HG03095 (cell line): Measurements from ENCODE around the gene GASK1A.

Experiments
- ATAC-seq: cut with Tn5 transposase; IDR thresholded peaks from one replicate; pipeline ENCODE4 v1.9.1; 2021; ENCODE audit warnings: moderate library complexity; ENCODE audit not compliant: unreplicated experiment

Gene GASK1A

DNA sequence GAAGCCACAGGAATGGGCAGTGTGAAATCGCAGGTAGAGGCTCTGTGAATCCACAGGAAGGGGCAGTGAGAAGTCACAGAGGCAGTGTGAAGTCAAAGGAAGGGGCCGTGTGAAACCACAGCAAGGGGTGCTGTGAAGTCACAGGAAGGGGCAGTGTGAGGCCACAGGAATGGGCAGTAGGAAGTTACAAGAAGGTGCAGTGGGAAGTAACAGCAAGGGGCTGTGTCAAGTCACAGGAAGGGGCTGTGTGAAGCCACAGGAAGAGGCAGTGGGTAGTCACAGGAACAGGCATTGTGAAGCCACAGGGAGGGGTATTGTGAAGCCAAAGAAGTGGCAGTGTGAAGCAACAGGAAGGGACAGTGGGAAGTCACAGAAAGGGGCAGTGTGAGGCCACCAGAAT lies 34.1 kb downstream of the GASK1A start:
- ATAC-seq = no peak

DNA sequence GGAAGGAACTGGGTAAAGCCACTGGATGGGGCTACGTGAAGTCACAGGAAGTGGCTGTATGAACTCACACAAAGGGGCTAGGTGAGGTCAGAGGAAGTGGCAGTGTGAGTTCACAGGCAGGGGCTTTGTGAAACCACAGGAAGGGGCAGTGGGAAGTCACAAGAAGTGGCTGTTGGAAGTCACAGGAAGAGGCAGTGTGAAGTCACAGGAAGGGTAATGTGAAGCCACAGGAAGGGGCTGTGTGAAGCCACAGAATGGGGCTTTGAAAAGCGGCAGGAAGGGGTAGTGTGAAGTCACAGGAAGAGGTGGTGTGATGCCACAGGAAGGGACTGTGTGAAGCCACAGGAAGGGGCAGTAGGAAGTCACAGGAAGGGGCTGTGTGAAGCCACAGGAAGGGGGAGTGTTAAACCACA lies 34.6 kb downstream of the GASK1A start:
- ATAC-seq = no peak

DNA sequence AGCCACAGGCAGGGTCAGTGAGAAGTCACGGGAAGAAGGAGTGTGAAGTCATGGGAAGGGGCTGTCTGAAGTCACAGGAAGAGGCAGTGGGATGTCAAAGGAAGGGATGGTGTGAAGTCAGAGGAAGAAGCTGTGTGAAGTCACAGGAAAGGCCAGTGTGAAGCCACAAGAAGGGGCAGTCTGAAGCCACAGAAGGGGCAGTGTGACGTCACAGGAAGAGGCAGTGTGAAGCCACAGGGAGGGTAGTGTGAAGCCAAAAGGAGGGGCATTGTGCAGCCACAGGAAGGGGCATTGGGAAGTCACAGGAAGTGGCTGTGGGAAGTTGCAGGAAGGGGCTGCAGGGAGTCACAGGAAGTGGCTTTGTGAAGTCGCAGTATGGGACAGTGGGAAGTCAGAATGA lies 35.1 kb downstream of the GASK1A start:
- ATAC-seq = no peak

DNA sequence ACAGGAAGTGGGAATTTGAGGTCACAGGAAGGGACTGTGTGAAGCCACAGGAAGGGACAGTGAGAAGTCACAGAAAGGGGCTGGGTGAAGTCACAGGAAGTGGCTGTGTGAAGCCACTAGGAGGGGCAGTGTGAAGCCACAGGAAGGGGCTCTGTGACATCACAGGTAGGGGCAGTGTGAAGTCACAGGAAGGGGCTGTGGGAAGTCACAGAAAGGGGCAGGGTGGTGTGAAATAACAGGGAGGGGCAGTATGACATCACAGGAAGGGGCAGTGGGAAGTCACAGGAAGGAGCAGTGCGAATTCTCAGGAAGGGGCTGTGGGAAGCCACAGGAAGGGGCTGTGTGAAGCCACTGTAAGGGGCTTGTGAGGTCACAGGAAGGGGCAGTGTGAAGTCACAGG lies 35.8 kb downstream of the GASK1A start:
- no peak for ATAC-seq

DNA sequence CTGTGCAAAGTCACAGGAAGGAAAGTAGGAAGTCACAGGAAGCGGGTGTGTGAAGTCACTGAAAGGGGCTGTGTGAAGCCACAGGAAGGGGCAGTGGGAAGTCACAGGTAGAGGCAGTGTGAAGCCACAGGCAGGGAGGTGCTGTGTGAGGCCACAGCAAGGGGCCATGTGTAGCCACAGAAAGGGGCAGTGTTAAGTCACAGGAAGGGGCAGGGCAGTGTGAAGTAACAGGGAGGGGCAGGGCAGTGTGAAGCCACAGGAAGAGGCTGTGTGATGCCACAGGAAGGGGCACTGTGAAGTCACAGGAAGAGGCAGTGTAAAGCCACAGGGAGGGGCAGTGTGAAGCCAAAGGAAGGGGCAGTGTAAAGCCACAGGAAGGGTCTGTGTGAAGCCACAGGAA lies 36.5 kb downstream of the GASK1A start:
- no peak for ATAC-seq

DNA sequence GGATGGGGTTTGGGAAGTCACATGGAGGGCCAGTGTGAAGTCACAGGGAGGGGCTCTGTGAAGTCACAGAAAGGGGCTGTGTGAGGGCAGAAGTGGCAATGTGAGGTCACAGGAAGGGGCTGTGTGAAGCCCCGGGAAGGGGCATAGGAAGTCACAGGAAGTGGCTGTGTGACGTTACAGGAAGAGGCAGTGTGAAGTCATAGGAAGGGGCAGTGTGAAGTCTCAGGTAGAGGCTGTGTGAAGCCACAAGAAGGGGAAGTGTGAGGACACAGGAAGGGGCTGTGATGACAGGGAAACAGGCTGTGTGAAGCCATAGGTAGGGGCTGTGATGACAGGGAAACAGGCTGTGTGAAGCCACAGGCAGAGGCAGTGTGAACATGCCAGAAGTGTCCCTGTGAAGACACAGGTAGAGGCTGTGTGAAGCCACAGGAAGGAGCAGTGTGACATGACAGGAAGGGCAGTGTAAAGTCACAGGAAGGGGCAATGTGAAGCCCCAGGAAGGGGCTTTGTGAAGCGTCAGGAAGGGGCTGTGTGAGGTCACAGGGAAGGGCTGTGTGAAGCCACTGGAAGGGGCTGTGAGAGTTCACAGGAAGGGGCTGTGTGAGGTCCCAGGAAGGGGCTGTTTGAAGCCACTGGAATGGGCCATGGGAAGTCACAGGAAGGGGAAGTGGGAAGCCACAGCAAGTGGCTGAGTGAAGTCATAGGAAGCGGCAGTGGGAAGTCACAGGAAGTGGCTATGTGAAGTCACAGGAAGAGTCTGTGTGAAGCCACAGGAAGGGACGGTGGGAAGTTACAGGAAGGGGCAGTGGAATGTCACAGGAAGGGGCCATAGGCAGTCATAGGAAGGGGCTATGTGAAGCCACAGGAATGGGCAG lies 37.1 kb downstream of the GASK1A start:
- no peak for ATAC-seq

DNA sequence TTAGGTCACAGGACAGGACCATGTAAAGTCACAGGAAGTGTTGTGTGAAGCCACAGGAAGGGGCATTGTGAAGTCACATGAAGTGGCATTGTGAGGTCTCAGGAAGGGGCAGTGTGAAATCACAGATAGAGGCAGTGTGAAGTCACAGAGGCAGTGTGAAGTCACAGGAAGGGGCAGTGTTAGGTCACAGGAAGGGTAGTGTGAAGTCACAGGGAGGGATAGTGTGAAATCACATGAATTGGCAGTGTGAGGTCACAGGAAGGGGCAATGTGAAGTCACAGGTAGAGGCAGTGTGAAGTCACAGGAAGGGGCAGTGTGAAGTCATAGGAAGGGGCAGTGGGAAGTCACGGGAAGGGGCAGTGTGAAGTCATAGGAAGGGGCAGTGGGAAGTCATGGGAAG lies 37.9 kb downstream of the GASK1A start:
- ATAC-seq = no peak

DNA sequence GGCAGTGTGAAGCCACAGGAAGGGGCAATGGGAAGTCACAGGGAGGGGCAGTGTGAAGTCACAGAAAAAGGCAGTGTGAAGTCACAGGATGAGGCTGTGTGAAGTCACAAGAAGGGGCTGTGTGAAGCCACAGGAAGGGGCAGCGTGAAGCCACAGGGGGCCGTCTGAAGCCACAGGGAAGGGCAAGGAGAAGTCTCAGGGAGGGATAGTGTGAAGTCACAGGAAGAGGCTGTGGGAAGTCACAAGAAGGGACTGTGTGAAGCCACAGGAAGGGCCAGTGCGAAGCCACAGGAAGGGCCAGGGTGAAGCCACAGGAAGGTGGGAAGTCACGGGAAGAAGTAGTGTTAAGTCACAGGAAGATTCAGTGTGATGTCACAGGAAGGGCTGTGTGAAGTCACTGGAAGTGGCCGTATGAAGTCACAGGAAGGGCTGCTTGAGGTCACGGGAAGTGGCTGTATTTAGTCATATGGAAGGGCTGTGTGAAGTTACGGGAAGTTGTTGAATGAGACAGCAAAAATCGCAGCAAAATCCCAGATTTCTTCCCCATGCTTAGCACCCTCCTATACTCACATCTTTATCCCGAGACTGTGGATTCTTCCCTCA lies 38.6 kb downstream of the GASK1A start:
- ATAC-seq = no peak

DNA sequence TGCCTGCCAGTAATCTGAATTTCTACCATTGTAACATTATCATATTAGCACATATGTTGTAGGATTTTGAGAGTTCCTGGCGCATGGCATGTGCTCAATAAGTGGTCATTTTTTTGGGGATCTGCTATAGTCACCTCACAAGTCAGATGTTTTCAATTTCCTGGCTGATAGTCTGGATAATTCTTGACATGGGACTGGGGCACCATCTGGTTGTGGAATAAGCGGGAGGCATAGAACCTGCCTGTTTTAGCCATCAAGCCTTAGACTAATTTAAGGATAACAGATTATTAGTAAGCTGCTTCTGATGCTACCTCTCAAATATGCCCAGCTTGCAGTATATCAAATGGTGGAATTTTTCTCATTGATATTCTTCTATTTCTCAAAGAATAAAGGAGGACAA lies 39.1 kb downstream of the GASK1A start:
- ATAC-seq = no peak

DNA sequence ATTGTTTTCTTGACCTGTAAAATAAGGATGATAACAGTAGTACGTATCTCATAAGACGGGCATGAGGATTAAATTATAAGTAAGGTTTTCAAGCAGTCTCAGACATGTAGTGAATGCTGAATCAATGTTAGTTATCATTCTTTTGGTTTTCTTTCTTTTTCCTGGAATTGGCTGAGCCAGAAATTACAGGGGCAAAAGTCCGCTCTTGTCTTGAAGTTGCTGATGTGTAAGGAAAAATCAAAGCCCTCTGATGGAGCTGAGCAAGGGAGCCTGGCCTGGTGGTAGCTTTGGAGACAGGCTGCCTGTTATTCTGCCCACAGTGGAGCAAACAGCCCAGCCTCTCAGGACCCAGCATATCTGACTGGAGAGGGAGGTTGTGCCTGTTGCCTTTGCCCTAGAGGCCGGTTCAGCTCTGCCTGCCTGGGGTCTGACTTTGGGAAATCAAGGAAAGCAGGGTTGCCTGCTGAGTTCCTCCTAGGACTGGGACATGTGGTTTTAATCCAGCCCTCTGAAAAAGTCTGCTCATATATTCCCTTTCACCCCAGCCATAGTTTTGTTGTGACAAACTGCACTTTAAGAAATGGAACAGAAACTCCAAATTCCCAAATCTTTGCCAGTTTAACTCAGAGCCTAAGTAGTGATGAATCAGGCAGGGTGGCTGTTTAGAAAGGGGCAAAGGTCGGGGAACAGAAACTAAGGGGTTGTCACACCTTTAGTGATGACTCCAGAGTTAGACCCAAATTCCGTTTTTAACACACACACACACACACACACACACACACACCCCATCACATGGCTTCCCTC lies 40.1 kb downstream of the GASK1A start:
- ATAC-seq = no peak

DNA sequence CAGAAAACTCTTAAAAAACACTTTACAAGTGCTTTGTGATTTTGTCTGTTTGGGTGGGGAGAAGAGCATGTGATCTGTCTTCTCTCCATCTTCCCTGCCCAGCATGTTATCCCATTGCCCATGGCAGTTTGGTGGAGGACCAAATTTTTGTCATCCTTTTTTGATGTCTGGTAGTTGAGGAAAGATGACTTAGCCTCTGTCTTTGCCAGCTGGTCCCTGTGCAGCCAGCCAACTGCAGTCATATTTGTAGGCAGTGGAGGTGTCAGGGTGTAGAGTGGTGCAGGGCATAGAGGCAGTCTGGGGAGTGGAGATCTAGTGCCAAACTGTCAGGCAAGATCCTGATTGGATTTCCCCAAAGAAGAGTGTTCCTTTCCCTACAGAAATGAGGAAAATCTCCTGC lies 40.7 kb downstream of the GASK1A start:
- no peak for ATAC-seq

DNA sequence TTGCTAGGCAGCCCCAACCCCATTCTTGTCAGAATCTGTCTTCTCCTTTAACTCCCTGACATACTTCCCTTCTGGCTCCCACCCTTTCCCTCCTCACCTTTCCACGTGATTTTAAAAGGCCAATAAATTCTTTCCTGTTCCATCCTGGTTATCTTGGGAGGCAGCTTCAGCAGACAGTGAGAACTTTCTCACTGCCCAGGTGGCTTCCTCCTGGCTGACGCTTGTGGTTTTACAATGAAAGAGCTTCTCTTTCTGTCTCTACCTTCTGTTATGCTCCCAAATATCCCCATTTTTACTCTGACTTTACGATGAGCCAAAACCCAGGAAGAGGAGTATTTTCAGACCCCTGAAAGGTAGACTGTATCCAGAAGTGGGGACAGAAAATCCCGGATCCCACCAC lies 42.1 kb downstream of the GASK1A start:
- ATAC-seq = no peak

DNA sequence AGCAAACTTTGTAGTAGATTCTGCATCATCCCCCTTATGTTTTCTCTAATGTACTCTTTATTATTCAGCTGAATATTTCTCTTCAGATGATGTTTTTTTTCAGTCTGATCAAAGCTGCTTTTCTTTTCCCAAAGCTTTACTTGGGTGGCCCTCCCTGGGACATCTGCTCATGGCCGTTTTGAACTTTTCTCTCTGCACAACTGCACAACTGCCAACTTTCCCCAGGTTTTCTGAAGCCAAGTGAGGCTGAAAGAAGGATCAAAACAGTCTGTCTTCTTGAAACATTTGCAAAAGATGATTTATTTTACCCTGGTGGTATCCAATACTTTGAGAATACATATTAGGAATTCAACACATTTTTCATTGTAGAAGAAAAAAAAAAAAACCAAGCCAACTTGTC lies 43.0 kb downstream of the GASK1A start:
- no peak for ATAC-seq

DNA sequence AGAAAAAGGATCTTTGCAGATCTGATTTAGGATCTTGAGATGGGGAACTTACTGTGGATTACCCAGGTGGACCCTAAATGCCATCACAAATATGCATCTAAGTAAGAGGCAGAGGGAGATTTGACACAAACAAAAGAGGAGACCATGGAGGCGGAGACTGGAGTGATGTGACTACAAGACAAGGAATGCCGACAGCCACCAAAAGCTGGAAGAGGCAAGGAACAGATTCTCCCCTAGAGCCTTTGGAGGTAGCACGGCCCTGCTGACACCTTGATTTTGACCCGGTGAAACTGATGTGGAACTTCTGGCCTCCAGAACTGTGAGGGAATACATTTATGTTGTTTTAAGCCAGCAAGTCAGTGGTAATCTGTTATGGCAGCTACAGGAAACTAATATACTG lies 44.0 kb downstream of the GASK1A start:
- ATAC-seq = no peak

DNA sequence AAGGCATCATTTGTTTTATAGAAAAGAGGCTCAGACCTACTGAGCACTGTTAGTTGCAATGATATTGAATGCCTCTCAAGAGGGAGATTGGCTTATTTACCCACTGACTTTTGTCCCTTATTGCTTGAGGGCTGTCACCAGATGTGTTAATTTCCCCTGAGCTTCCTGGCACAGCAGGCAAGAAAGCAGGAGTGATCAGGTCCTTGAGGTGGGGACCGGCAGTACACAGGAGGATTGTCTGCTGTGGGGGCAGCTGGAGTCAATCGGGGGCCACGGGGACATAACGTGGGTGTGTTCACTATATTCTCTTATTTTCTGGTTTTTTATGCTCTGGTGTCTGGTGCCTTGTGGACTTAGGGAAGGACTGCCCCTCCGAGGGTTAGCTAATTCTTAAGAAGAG lies 44.6 kb downstream of the GASK1A start:
- ATAC-seq = no peak

DNA sequence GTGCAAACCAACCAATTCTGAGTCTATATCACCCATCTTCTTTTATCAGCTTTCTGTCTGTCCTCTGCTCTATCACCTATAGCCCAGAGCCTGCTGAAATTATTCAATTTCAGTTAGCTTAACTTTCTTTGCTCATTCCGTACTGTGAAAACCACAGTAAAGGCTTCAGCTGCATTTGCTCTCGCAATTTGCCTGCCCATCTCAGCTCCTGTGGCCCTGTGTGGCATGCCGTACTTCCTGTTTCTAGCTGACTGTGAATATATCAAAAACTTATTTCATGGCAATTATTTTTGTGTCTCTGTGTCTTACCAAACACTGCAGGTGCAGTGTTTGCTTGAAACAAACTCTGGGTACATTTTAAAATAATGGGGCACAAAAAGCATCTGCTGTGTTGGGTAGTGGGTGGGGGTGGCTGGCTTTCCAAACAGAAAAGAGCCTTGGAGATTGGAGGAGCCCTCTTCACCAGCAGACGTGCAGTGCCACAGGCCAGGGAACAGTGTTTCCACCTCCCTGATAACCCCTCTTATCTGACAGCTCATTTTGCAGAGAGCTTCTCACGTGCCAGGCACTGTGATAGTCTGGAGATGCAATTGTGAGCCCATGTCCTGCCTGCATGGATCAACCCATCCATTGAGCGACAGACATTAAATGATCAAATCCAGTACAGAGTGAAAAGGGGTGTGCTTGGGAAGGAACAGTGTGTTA lies 45.2 kb downstream of the GASK1A start:
- ATAC-seq = no peak

DNA sequence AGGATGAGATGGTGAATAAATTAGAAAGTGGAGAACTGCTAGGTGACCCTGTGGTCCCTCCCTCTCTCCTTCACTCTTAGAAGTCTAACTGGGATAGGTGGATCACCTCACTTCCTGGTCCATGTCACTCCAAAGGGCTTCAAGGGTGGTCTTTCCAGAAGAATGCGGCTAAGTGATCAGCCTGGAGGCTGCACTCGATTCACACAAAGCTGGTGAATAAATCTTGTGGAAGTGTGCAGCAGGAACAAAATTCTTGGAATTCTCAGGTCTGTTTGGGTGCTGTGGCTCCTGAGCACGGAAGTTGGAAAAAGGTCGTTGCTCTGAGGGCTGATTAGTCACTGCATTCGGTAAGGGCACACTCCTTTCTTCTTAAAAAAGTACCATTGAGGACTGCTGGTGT lies 46.3 kb downstream of the GASK1A start:
- ATAC-seq = no peak

DNA sequence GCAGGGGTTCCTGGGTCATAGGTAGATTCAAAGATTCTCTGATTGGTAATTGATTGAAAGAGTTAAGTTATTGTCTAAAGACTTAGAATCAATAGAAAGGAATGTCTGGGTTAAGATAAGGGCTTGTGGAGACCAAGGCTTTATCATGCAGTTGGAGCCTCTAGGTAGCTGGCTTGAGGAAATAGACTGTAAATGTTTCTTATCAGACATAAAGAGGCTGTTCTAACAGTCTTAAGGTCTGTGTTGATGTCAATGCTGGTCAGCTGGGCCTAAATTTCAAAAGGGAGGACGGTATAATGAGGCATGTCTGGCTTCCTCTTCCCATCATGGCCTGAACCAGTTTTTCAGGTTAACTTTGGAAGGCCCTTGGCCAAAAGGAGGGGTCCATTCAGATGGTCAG lies 48.9 kb downstream of the GASK1A start:
- no peak for ATAC-seq

DNA sequence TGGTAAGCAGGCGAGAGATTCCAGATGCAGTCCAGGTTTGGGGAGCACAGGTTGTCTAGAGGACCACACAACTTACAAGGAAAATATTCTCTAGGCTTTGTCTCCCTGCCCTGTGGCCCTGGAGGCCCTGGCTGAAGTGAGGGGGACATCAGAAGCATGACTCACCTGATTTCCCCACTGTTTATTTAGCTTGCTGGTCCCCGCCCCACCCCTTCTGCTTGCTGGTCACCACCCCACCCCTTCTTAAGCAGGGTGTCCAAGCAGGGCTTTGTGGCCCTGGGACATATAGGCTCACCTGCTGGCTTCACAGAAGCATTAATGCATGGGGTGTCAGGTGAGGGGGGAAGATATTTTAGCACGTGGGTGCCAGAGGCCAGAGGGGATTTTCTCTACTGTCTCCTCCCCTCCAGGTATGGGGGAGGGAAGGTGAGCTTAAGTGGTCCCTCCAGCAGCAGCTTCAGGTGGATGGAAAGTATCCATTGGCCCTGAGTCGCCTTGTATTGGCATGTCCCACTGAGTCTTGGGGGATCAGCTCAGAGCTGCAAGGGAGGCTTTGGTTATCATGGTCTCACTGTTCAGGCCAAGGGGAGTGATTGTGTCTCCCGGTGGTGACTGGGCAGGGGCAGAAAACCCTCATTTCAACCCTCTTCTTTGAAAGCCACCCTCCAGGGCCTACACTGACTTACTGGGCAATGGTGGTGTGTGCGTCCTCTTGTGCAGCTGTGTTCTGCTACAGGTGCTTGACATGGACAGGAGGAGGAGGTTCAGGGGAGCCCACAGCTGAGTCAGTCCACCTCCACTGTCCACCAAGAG lies 49.8 kb downstream of the GASK1A start:
- ATAC-seq = no peak

DNA sequence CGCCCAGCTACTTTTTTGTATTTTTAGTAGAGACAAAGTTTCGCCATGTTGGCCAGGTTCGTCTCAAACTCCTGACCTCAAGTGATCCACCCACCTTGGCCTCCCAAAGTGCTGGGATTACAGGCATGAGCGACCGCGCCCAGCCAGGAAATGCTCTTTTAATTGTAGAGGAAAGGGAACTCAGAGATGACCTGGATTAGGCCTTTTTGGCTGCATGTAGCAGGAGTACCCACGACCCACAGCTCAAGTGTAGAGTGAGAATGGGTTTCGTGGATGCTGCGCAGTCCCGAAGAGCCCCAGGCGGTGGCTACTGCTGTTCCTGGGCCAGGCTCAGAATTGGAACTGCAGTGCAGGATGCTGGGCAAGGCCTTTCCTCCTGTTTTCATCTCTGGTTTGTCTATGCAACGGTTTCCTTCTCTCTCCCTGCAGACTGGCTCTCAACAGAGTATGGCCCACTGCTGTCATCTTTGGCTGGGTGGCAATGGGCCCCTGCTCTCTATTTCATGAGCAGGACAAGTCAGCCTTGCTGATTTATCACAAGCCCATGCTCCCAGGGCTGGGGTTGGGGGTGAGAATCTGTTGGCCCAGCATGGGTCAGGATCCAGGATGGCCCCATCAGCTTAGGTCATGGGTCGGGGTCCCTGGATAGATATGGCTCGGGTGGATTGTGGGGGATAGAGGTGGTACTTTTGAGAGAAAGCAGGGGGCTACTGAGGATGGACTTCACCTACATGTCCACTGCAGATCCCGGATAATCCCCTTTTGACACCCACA lies 51.2 kb downstream of the GASK1A start:
- ATAC-seq = no peak
